GM13977 (cell line): ENCODE measurements around the gene ACOXL.

ENCODE experiments used
- DNase-seq: peaks from one replicate; pipeline ENCODE4 v3.0.0; 2012; ENCODE audit warnings: low spot score
- CTCF ChIP-seq: IDR thresholded peaks from 2 replicates; pipeline ENCODE4 v1.5.1; 2012; ENCODE audit warnings: mild to moderate bottlenecking, control low read depth; ENCODE audit not compliant: insufficient read depth; ENCODE audit errors: extremely low read depth, missing control alignments
- in situ Hi-C: fragments of 300-500 bp; cut with MboI; formaldehyde crosslinking; loops from one replicate; pipeline ENCODE4 v1.12.0; 2022; ENCODE audit warnings: low sequenced_read_pairs, low pct_unique_long_range_greater_than_20kb, mixed read lengths, inconsistent platforms; ENCODE audit not compliant: unreplicated experiment

Gene ACOXL

DNA sequence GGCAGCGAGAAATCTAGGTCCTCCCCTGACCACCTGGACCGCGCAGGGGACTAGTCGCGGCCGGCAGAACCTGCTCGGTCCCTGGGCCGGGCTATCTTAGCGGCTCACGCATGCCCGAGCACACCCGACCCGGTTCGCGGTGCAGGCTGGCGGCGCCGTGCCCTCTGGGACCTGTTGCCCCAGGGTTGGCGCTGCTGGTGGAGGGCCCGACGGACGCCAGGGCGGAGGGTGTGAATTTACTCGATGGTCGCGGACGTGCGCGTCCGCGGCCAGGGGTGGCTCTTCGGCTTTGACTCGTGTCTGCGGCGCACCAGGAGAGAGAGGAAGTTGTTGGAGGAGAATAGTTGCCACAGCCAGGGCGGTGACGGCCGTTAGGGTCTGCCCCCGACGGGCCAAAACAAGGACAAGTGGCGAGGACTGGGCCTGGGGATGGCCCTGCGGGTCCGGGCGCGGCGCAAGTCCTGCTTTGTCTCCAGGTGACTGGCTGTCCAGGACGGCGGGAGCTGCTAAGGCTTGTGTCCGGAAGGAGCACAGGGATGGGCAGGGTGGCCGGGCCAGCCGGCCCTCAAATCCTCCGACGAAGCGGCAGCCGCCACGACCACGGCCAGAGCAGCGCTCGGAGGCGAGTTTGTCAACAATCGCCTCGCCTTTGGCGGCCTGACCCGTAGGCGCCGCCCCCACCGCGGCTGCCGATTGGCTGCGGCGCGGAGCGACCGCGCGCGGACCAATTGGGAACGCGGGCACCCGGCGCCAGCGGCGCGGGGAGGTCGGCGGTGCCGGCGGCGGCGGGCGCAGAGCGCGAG lies 389.7 kb downstream of the ACOXL start:
- no peak for TF ChIP-seq CTCF
- DNase-seq, result peak; percentile 83
- in situ Hi-C loops, result loop anchor here (25.0 kb wide), 1 partner anchor 590 kb away; no protein-coding TSS in a partner anchor

GRCh38 chr2:111122631-111123421 lies 390.5 kb downstream of the ACOXL start:
- DNase-seq, result peak; percentile 17
- no peak for TF ChIP-seq CTCF
- in situ Hi-C loops, result loop anchor here (25.0 kb wide), 1 partner anchor 589 kb away; no protein-coding TSS in a partner anchor

GRCh38 chr2:111123751-111124150 lies 391.4 kb downstream of the ACOXL start:
- in situ Hi-C loops, result loop anchor here (25.0 kb wide), 1 partner anchor 589 kb away; no protein-coding TSS in a partner anchor

GRCh38 chr2:111126581-111126980 lies 394.2 kb downstream of the ACOXL start:
- DNase-seq, result no peak
- in situ Hi-C loops, result no loop called here
- no peak for TF ChIP-seq CTCF

More at GRCh38 chr2:111123751-111124150, 391.4 kb downstream of the ACOXL start:
- no peak for DNase-seq
- TF ChIP-seq CTCF, result no peak

DNA sequence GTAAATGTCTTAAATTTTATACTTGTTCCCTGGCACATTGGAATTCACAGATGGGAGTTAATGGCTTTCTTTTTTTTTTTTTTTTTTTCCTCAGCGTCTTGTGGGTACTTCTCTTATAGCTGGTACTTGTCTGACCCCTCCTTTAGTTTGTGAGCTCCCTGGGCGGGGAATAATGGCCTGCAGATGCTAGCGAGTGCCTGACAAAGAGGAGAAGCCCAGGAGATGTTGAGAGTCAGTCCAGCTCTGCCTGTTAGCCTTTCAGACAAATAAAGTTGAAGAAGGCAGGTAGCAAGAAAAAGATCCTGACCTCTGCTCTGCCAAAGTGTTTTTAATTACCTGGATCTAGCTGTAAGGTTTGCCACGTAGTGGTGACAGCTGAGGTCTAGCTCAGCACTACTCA lies 395.0 kb downstream of the ACOXL start:
- no peak for TF ChIP-seq CTCF
- in situ Hi-C loops, result no loop called here
- no peak for DNase-seq

- DNase-seq, result no peak
- TF ChIP-seq CTCF, result no peak
- in situ Hi-C loops, result no loop called here
These were observed 395.7 kb downstream of the ACOXL start for GRCh38 chr2:111128096-111128495.
